Measurements from ENCODE around the gene VIPR2.
A peak's percentile ranks its signal among the peaks of the same experiment; 100 is the strongest.
"Not testable (repeated sequence)": the region's sequence is repeated elsewhere in the genome, so short reads cannot be mapped to it uniquely, and the experiment has no call there.

The VIPR2 gene, protein sequence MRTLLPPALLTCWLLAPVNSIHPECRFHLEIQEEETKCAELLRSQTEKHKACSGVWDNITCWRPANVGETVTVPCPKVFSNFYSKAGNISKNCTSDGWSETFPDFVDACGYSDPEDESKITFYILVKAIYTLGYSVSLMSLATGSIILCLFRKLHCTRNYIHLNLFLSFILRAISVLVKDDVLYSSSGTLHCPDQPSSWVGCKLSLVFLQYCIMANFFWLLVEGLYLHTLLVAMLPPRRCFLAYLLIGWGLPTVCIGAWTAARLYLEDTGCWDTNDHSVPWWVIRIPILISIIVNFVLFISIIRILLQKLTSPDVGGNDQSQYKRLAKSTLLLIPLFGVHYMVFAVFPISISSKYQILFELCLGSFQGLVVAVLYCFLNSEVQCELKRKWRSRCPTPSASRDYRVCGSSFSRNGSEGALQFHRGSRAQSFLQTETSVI

DNA sequence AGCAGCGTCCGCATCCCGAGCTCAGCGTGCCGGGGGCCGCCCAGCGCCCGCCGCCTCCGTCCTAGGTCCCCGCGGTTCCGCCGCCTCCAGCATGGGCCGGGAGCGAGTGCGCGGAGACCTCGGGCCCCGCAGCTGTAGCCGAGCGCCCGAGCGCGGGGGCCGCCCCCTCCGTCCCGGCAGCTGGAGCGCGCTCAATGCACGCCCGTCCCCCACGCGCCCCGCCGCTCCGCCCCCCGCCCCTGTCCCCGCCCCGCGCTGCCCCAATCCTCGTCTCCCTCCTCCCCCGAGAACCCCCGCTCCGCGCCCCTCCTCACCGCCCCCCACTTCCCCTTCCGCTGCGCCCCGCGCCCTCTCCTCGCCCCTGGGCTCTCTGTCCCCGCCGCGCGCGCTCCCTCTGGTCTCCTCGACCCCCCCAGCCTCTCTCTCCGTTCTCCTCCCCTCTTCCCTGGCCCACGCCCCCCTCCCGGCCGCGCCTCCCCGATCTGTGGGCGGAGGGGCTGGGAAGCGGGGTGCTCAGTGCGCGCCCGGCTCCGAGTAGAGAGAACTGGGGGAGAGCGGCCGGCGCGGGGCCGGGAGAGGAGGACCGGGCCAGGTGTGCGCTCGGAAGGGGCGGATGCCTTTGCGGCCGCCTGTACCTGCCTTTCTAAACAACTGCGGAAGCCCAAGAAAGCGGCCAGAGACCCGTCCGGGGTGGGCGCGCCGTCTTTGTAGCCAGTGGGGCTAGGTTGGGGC is at the start of gene VIPR2:
Gene VIPR2 (minus strand): TSS at position 110 of the 732 bp plus-strand sequence. CDS start 96 bp downstream, at position 14.
- peak in 7 of 51 donors; percentile 6 to 34 (median 14) for DNase-seq

DNA sequence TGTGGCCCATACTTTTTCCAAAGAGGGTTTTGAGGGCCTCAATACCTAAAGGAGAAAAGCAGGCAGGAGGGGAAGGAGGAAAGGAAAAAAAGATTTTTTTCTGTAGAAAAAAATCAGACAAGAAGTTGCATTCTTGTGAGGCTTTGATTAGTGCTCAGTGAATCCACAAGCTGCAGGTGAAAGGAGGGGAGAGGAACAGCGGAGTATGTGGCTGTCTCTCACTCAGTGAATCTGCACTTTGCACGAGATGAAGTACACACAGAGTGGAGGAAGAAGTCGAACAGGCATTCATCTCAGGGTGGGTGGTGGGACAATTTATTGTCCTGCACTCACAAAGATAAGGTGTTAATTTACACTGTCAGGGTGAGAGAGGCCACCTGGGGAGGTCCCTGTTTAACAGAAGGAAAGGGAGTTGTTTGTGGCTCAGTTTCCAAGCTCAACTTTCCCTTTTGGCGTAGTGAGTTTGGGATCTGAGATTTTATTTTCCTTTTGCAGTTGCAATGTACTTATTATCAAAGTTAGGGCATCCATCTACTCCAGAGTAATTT is 49.0 kb upstream of the VIPR2 start:
- DNase-seq: no peak

DNA sequence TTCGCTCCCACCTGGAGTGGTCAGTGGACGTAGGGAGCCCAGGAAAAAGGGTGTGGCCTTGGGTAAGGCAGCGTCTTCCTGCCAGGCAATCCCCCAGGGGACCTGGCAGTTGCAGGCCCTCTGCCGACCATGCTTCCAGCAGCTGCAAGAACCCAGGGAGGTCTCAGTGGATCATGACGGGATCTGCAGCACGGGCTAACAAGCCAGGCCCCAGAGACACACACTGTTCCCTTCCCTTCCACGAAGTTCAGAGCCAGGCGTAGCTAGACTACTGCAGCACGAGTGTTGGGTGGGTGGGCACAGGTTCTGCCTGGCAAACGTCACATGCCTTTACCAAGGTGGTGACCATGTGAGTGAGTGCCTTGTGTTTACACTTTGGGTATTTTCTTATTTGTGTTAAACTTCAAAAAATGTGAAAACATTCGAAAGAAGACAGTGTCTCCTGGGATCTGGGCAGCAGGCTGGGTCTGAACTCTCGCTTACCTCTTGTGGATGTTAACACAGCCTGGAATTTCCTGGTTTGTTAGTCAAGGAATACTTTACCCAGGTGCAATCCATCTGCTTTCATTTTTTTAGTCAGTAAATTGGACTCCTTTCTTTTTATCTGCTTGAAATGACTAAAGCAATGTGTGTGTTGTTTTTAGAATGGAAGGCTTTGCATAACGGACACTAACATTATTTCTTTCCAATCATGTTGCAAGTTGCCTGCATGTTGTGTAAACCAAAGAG is 48.2 kb upstream of the VIPR2 start:
- no peak for DNase-seq

DNA sequence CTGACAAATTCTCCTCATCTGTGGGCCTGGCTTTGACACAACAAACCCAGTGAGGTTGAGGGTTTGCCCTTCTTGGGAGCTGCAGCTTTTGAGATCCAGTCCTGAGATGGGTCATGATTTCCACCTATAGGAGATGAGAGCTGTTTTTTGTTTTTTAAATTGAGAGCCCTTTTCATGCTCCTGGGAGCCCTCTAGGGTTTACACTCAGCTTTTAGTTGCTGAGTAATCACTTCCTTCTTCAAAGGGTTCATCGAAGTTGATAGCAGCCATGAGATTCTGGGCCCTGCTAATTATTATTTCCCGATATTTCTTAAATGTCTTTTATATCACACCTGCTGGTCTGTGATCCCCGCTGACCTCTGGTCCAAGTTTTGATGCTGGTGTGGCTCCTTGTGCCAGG is 47.3 kb upstream of the VIPR2 start:
- no peak for DNase-seq

DNA sequence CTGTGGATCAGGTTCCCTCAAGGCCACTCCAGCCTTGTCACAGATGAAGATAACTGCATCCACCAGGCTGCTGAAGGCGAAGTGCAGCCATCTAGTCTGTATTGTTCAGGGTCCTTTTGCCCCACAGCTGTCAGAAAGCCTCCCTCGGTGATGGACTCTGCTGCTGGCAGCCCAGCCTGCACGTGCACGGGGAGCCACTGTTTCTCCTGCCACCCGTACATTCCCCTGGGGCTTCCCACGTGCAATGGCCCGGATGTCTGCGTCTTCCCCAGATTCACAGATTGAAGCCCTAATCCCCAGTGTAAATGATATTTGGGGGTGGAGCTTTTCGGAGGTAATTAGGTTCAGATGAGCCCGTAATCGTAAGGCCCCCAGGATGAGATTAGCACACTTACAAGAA is 46.6 kb upstream of the VIPR2 start:
- DNase-seq: no peak

DNA sequence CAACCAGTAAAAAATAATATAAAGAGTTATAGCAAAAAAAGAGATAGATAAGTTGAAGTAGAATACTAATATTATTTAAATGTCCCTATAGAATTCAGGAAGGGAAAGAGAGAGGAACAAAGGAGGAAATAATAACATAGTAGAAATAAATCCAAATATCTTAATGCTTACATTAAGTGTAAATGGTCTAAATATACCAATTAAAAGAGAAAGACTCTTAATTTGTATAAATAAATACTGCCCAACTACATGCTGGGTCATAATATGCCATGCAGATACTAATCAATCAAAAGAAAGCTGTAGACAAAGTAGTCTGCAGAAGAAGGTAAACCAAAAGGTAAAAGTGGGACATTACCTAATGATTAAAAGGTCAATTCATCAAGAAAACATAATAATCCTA is 43.3 kb upstream of the VIPR2 start:
- DNase-seq: no peak

DNA sequence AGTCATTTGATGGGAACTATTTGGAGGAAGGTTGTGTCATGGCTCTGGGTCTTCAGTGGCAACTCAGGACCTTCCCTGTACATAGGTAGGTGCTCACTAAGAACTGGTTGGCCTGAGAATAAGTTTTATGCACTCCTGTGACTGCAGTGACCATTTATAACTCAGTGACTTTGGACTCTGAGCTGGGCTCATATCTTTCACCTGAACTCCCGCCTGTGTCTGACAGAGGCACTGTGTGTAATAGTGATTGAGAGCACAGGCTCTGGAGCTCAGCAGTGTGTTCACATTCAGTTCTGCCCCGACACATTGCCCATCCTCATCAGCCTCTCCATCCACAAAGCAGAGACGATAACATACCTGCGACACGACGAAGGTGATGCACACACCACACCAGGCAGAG is 34.6 kb upstream of the VIPR2 start:
- no peak for DNase-seq

DNA sequence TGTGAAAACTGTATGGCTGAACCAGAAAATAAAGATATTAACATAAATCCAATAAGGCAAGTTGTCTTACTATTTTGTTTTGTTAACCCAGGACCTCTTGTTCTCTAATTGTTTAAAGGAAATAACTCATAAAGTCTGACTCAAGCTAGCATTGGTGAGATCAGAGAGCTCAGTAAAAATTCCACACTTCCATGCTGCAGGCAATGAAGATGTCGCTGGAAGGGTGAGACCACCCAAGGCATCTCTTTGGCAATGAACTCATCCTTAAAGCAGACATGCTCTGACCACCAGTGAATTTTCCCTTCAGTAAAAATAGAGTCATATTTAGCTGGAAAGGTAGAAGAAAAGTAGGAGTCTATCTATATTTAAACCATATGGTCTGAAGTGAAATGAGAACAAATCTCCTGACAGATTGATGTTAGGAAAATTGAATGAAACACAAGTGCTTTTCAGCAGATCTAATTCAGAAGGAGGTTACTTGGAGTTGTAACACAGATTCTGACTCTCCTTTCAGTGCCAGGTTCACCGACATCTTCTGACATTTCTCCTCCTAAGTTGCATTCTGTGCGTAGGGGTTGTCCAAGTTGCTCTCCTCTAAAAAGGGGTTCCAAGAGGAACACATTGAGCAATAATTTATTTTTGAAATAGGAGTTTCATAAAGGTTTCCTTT is 32.8 kb upstream of the VIPR2 start:
- no peak for DNase-seq

DNA sequence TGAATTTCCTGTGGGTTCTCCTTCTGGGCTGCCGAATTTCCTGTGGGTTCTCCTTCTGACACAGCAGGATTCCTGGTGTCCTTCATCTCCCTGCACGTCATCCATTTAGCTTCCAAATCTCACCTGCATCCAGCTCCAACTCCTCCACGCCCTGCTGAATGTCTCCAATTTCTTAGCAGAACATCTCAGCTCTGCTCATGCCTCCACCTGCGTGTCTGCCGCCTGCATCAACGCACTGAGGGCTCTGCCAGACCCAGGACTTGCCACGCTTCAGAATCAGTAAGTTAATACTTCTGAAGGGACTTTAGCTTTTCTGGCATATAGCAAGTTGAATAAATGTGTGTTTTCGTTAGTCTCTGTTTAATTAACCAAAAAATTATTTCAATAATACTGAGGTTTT is 31.1 kb upstream of the VIPR2 start:
- DNase-seq: no peak

DNA sequence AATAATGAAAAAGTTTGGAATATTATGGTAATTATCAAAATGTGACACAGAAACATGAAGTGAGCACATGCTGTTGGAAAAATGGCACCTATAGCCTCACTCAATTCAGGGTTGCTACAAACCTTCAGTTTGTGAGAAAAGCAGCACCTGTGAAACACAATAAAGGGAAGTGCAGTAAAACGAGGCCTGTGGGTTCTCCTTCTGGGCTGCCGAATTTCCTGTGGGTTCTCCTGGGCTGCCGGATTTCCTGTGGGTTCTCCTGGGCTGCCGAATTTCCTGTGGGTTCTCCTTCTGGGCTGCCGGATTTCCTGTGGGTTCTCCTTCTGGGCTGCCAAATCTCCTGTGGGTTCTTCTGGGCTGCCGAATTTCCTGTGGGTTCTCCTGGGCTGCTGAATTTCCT is 30.4 kb upstream of the VIPR2 start:
- DNase-seq: not testable (repeated sequence)

DNA sequence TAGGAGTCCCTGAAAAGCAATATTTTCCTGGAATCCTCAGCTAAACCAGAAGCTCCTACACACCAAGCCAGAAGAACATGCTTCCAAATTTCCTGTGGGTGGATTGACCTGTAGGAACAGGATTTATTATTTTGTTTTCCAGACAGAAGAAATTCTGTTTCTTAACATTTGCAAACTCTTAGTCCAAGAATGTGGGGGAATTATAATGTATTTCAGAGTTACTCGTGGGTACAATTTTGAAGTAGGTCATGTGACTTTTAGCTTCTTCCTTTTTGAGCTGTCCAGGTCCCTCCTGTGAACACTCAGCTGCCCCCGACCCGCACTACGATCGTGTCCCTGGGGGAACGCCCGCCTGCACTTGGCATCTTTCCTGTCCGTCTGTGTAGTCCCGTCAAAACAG is 27.7 kb upstream of the VIPR2 start:
- no peak for DNase-seq

DNA sequence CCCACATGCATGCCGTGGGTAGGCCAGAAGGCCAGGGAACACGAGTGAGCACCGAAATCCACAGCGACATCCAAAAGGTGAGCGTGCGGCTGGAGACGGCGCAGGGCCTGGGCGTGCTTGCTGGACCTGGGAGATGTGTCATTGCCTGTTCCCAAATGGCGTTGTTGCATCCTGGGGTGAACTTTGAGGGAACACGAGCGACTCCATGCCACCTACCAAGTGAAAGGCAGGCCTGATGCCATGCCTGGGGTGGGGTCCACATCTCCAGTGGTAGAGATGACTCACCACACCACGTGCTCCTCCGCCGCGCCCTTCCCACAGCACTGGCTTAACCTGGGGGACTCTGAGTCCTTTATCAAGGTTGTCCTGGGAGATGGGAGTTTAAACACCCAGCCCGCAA is 24.7 kb upstream of the VIPR2 start:
- DNase-seq: no peak

DNA sequence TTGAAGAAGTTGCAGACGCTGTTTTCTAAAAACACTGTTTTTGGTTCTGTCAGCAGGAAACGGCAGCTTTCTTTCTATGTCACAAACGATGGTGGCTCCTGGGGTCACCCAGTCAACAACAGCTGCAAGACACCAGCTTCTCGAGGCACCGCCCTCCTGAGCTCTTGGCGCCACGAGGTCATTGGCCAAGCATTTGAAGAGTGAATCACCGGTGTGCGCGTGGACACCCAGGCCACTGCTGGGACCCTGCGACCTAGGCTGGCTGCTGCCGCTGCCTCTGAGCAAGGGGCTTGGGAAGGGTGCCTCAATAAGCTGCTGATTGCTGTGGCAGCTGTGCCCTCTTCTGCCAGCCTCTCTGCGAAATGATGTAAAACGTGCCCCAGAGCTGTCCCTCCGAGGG is 22.5 kb upstream of the VIPR2 start:
- no peak for DNase-seq

DNA sequence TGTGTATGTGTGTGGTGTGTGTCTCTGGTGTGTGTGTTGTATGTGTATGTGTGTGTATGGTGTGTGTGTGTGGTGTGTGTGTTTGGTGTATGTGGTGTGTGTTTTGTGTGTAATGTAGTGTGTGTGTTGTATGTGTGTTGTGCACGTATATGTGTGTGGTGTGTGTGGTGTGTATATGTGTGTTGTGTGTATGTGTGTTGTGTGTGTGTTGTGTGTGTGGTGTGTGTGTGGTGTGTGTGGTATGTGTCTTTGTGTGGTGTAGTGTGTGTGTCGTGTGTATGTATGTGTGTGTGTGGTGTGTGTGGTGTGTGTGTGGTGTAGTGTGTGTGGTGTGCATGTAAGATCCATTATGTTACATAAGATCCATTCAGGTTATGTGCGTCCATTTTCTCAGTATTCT is 21.9 kb upstream of the VIPR2 start:
- no peak for DNase-seq

DNA sequence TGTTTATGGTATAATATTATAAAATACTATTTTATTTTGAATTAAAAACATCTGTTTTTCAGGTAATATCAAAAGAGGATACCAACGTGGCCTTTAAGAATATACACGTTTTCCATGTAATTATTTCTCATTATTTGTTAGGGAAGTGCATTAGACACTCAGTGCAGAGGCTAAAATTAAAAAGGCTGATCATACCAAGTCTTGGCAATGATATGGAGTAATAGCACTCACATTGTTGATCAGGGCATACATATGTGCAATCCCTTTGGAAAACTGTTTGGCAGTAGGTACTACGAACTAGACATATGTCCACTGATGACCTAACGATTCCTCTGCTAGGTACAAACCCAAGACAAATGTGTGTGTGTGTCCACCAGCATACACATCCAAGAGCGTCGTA is 20.7 kb upstream of the VIPR2 start:
- DNase-seq: no peak

DNA sequence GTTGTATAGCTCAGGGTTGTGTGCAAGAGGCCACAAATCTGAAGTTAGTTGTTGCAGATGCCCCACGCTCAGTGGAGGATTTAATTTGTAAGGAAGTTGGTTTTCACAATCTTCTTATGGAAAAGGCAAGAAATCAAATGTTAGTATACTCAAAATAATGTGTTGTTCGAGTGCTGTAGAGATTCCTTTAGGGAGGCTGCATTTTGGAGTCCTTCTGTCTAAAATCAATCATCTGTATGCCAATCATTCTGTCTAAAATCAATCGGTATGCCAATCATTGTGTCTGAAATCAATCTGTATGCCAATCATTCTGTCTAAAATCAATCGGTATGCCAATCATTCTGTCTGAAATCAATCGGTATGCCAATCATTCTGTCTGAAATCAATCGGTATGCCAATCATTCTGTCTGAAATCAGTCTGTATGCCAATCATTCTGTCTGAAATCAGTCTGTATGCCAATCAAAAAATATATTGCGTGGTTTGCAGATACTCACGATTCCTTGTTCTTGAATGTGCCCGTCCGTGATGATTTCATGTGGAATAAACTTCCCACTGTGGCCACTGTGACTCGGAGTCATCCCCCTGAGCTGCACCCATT is 19.1 kb upstream of the VIPR2 start:
- not testable (repeated sequence) for DNase-seq

DNA sequence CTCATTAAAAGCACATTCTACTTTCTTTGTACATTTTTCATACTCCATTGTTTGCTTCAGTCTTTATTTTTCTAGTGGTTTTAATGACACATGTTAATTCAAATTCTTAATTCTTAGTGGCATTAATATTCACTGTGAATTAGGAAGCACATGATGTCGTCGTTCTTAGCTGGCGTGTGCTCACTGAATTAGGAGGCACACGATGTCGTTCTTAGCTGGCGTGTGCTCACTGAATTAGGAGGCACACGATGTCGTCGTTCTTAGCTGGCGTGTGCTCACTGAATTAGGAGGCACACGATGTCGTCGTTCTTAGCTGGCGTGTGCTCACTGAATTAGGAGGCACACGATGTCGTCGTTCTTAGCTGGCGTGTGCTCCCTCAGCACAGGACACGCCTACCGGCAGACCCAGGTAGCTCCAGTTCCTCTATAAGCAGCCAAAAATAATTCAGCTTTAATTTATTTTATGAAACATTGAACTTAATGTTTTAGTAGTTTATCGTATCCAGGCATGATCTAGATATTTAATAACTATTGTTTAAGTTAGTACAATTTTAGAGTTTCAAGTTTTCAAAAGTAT is 17.5 kb upstream of the VIPR2 start:
- not testable (repeated sequence) for DNase-seq

DNA sequence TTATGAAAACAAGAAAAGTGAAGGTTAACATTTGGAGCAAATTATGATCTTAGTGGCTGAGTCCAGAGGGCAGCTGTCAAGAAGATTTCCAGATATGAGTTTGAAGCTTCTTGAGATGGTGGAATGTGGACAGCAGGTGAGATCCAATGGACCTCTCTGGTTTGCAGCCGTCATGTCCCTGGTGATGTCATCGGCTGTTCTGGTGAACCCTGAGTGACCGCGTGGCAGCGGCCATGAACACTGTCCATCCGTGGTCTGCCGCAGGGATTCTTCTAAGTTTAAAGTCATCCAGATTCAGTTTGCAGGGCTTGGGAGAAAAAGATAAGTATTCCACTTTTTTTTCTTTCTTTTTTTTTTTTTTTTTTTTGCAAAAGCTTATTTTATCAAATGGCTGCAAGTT is 15.8 kb upstream of the VIPR2 start:
- no peak for DNase-seq

DNA sequence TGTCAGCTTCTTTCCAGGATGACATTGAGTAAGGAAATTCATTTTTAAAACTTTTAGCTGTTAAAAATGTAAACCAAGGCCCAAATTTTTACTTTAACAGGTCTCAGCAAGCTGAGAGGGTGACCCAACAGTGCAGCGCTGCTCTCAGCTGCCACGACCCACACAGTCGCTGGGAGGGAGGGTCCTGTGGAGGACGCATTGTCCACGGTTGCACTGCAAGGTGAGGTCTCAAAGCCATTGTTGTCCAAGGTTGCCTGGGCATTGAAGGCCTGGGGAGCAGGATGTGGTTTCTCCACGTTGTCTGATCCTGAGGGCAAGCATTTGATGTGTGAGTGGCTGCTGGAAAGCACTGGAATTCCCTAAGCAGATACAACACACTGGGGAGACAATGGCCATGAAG is 15.1 kb upstream of the VIPR2 start:
- DNase-seq: no peak

DNA sequence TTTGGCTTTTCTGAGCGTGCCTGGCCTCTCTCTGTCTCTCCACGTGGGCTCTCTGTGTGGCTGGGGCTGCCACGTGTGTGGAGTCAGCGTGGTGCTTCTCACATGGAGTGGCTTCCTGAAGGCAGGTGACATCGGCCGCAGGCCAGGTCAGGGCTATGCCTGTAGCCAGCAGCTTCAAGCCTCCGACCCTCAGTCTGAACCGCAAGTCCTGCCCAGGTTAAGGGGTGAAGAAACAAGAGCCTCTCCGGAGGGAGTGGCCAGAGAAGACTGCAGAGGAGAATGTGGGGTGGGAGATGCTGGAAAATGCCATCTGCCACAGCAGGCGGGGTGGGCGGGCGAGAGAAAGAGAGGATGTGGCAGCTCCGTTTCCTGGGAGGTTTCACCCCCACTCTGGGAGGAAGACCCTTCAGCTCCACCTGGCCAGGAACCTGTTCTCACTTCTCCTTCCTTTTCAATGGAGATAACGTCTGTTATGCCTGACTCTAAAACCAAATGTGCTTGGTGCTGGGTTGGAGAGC is 14.3 kb upstream of the VIPR2 start:
- no peak for DNase-seq

Data from hypothalamus (tissue), 51 donors.